ENCODE measurements around the gene MYO6.

DNA sequence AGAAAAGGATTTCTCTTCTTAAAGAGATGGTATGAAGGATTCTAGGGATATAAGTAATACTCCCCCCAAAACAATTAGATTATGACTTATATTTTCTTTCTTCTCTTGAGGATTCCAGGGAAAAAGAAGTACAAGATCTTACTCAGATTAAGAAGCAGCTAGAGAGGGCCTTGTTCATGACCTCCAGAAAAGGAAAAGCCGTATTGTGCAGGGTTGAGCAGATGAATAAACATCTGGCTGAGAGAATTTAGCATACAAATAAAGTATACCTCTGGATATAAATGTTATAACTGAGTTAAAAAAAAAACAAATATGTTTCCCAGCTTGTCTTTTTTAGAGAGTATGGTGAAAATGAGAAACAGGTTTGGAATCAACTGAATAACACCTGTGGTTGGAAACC, 11.3 kb downstream of the MYO6 start:
- TF ChIP-seq, protein P1, sequence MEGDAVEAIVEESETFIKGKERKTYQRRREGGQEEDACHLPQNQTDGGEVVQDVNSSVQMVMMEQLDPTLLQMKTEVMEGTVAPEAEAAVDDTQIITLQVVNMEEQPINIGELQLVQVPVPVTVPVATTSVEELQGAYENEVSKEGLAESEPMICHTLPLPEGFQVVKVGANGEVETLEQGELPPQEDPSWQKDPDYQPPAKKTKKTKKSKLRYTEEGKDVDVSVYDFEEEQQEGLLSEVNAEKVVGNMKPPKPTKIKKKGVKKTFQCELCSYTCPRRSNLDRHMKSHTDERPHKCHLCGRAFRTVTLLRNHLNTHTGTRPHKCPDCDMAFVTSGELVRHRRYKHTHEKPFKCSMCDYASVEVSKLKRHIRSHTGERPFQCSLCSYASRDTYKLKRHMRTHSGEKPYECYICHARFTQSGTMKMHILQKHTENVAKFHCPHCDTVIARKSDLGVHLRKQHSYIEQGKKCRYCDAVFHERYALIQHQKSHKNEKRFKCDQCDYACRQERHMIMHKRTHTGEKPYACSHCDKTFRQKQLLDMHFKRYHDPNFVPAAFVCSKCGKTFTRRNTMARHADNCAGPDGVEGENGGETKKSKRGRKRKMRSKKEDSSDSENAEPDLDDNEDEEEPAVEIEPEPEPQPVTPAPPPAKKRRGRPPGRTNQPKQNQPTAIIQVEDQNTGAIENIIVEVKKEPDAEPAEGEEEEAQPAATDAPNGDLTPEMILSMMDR (IDR thresholded peaks at IDR 0.05): no peak
- no peak for TF ChIP-seq ZFX (IDR thresholded peaks at IDR 0.05; ENCODE audit: borderline replicate concordance)

Data from 22Rv1 (cell line).